Hematopoietic multipotent progenitor cell treated with erythropoietin and hydrocortisone succinate and interleukin-3 and kit ligand, for 6 days (in vitro differentiated cells): ENCODE results near the gene CXCL17.
"Not testable (repeated sequence)": the region's sequence is repeated elsewhere in the genome, so short reads cannot be mapped to it uniquely, and the experiment has no call there.

Source experiments
- DNase-seq: peaks from one replicate; pipeline ENCODE4 v3.0.0-alpha.2; 2015

The CXCL17 gene

GRCh38 chr19:42465827-42466280, 23.1 kb upstream of the CXCL17 start:
- DNase-seq: no peak

- no peak for DNase-seq
These were observed 19.1 kb upstream of the CXCL17 start for GRCh38 chr19:42461700-42462324.

GRCh38 chr19:42461231-42461630, 18.5 kb upstream of the CXCL17 start:
- DNase-seq: not testable (repeated sequence)

- DNase-seq: no peak
These were observed 17.2 kb upstream of the CXCL17 start for GRCh38 chr19:42459926-42460325.

- DNase-seq: no peak
These were observed 12.9 kb upstream of the CXCL17 start for GRCh38 chr19:42455621-42456081.

- DNase-seq: no peak
These were observed 12.3 kb upstream of the CXCL17 start for GRCh38 chr19:42455086-42455485.

GRCh38 chr19:42452590-42452989, 9.8 kb upstream of the CXCL17 start:
- peak; percentile 41 for DNase-seq

- peak; percentile 94 for DNase-seq
These were observed 7.7 kb upstream of the CXCL17 start for GRCh38 chr19:42450314-42450934.

- not testable (repeated sequence) for DNase-seq
These were observed 5.6 kb upstream of the CXCL17 start for GRCh38 chr19:42448306-42448705.

GRCh38 chr19:42445948-42446347, 3.2 kb upstream of the CXCL17 start:
- no peak for DNase-seq

GRCh38 chr19:42443944-42444398, 1.2 kb upstream of the CXCL17 start:
- no peak for DNase-seq

- DNase-seq: peak; percentile 32
These were observed 1.7 kb downstream of the CXCL17 start for GRCh38 chr19:42441049-42441445.

- DNase-seq: peak; percentile 89
These were observed 2.2 kb downstream of the CXCL17 start for GRCh38 chr19:42440357-42441048.

GRCh38 chr19:42436006-42436405, 6.7 kb downstream of the CXCL17 start:
- no peak for DNase-seq

- no peak for DNase-seq
These were observed 7.4 kb downstream of the CXCL17 start for GRCh38 chr19:42435316-42435715.

- peak; percentile 82 for DNase-seq
These were observed 9.1 kb downstream of the CXCL17 start for GRCh38 chr19:42433503-42434260.

- DNase-seq: no peak
These were observed 11.3 kb downstream of the CXCL17 start for GRCh38 chr19:42431486-42431885.

GRCh38 chr19:42428676-42429075, 14.1 kb downstream of the CXCL17 start:
- no peak for DNase-seq

GRCh38 chr19:42427313-42427712, 15.4 kb downstream of the CXCL17 start, which contains the start of gene LIPE:
TSS of gene LIPE (minus strand) at chr19:42427388. CDS start at chr19:42427149, 239 bp downstream.
- no peak for DNase-seq

GRCh38 chr19:42426643-42427042, 16.1 kb downstream of the CXCL17 start:
- DNase-seq: no peak

- no peak for DNase-seq
These were observed 18.0 kb downstream of the CXCL17 start for GRCh38 chr19:42424712-42425131.

- peak; percentile 19 for DNase-seq
These were observed 18.4 kb downstream of the CXCL17 start for GRCh38 chr19:42424345-42424707.
